Progenitor cell of endocrine pancreas (in vitro differentiated cells): ENCODE data around the gene RAP1GAP. TPM values are rescaled to one million over a fixed set of nuclear protein-coding genes. Genes with fewer than 3 reads are reported as not detected.

Experiments
- DNase-seq: peaks from one replicate; pipeline ENCODE4 v3.0.0; 2021; ENCODE audit warnings: low spot score; ENCODE audit not compliant: unreplicated experiment
- H3K27ac Mint-ChIP-seq: 2 replicates; pipeline ENCODE4 v1.8.0; 2021; ENCODE audit warnings: mild to moderate bottlenecking, moderate library complexity, mixed read lengths
- H3K27me3 Mint-ChIP-seq: 2 replicates; pipeline ENCODE4 v1.8.0; 2021; ENCODE audit warnings: mixed read lengths
- H3K36me3 Mint-ChIP-seq: 2 replicates; pipeline ENCODE4 v1.8.0; 2022; ENCODE audit warnings: mixed read lengths; ENCODE audit not compliant: insufficient read depth
- H3K4me1 Mint-ChIP-seq: 2 replicates; pipeline ENCODE4 v1.8.0; 2021; ENCODE audit warnings: low read depth, mixed read lengths
- H3K4me3 Mint-ChIP-seq: 2 replicates; pipeline ENCODE4 v1.8.0; 2021; ENCODE audit warnings: low read depth, mild to moderate bottlenecking, moderate library complexity, mixed read lengths
- H3K9me3 Mint-ChIP-seq: 2 replicates; pipeline ENCODE4 v1.8.0; 2021; ENCODE audit warnings: low read depth, mixed read lengths
- CTCF ChIP-seq: fragments of 200-600 bp; sonication (generic); IDR thresholded peaks from one replicate; pipeline ENCODE4 v1.5.0; 2021; ENCODE audit warnings: antibody characterized with exemption, mild to moderate bottlenecking; ENCODE audit not compliant: unreplicated experiment
- total RNA-seq: library from RNA; stranded (reverse); gene quantifications from 2 replicates; pipeline ENCODE4 v1.2.1, GENCODE V29; 2021

The RAP1GAP gene
- total RNA-seq, 1 donor from 2014 or later = 15.3 TPM

- Mint-ChIP-seq H3K4me3 (no peak overlapping the region), H3K9me3 (no peaks in the 10 kb centered on the region), H3K27ac (no peak overlapping the region), H3K27me3 (peaks cover 33% of the 10 kb centered on the region), H3K36me3 (no peaks in the 10 kb centered on the region), H3K4me1 (peaks cover 7% of the 10 kb centered on the region)
- DNase-seq = no peak
- TF ChIP-seq CTCF = no peak
Observed at GRCh38 chr1:21649315-21649714, 19.8 kb downstream of the RAP1GAP start.

GRCh38 chr1:21648791-21649190 is 20.4 kb downstream of the RAP1GAP start:
- H3K36me3 Mint-ChIP-seq = no peaks in the 10 kb centered on the region
- no peaks in the 10 kb centered on the region for H3K9me3 Mint-ChIP-seq
- no peak for TF ChIP-seq CTCF
- H3K4me3 Mint-ChIP-seq = no peak overlapping the region
- peaks cover 30% of the 10 kb centered on the region for H3K27me3 Mint-ChIP-seq
- DNase-seq = no peak
- H3K4me1 Mint-ChIP-seq = peaks cover 7% of the 10 kb centered on the region
- H3K27ac Mint-ChIP-seq = no peak overlapping the region

- no peak for DNase-seq
- Mint-ChIP-seq H3K4me1 (peaks cover 7% of the 10 kb centered on the region), H3K4me3 (no peak overlapping the region), H3K36me3 (no peaks in the 10 kb centered on the region), H3K27ac (no peak overlapping the region), H3K9me3 (no peaks in the 10 kb centered on the region), H3K27me3 (peaks cover 29% of the 10 kb centered on the region)
- TF ChIP-seq CTCF = no peak
Observed at GRCh38 chr1:21648352-21648730, 20.8 kb downstream of the RAP1GAP start.

GRCh38 chr1:21647431-21648351 is 21.5 kb downstream of the RAP1GAP start:
- Mint-ChIP-seq H3K9me3 (no peaks in the 10 kb centered on the region), H3K4me1 (peaks cover 7% of the 10 kb centered on the region), H3K27me3 (peaks cover 25% of the 10 kb centered on the region), H3K36me3 (no peaks in the 10 kb centered on the region), H3K27ac (no peak overlapping the region), H3K4me3 (no peak overlapping the region)
- no peak for TF ChIP-seq CTCF
- DNase-seq = peak; percentile 68

GRCh38 chr1:21645550-21645949 is 23.6 kb downstream of the RAP1GAP start:
- Mint-ChIP-seq H3K4me3 (no peak overlapping the region), H3K36me3 (no peaks in the 10 kb centered on the region), H3K27ac (no peak overlapping the region), H3K9me3 (no peaks in the 10 kb centered on the region), H3K27me3 (peaks cover 18% of the 10 kb centered on the region), H3K4me1 (no peaks in the 10 kb centered on the region)
- no peak for TF ChIP-seq CTCF
- DNase-seq = no peak
